Parathyroid adenoma (tissue), 2 donors: ENCODE measurements around the gene GABPB1.

ENCODE experiments used
- H2AFZ ChIP-seq: fragments of 300-600 bp; sonication (generic); one replicate; pipeline ENCODE4 v1.7.0; 2017; ENCODE audit warnings: antibody characterized with exemption, mild to moderate bottlenecking
- H3K27ac ChIP-seq: fragments of 300-600 bp; sonication (generic); one replicate; pipeline ENCODE4 v1.7.0; 2017
- H3K27me3 ChIP-seq: fragments of 300-600 bp; sonication (generic); one replicate; pipeline ENCODE4 v1.7.0; 2017; ENCODE audit warnings: low read length; ENCODE audit not compliant: control insufficient read depth, insufficient read depth
- H3K36me3 ChIP-seq: fragments of 300-600 bp; sonication (generic); one replicate; pipeline ENCODE4 v1.7.0; 2017; ENCODE audit warnings: low read length; ENCODE audit not compliant: control insufficient read depth, insufficient read depth
- H3K4me1 ChIP-seq: fragments of 300-600 bp; sonication (generic); one replicate; pipeline ENCODE4 v1.7.0; 2017; ENCODE audit warnings: control low read depth
- H3K4me2 ChIP-seq: fragments of 300-600 bp; sonication (generic); one replicate; pipeline ENCODE4 v1.7.0; 2017; ENCODE audit warnings: low read length
- H3K4me3 ChIP-seq: fragments of 300-600 bp; sonication (generic); one replicate; pipeline ENCODE4 v1.7.0; 2017; ENCODE audit warnings: low read depth, low read length
- H3K79me2 ChIP-seq: fragments of 300-600 bp; sonication (generic); one replicate; pipeline ENCODE4 v1.7.0; 2017; ENCODE audit warnings: control low read depth
- H3K9ac ChIP-seq: fragments of 300-600 bp; sonication (generic); one replicate; pipeline ENCODE4 v1.7.0; 2017; ENCODE audit warnings: mild to moderate bottlenecking
- H3K9me3 ChIP-seq: fragments of 300-600 bp; sonication (generic); one replicate; pipeline ENCODE4 v1.7.0; 2017; ENCODE audit warnings: low read length; ENCODE audit not compliant: control insufficient read depth
- TF ChIP-seq, protein P1 (sequence below): fragments of 300-600 bp; sonication (generic); IDR thresholded peaks from one replicate; pipeline ENCODE4 v1.7.0; 2017; ENCODE audit warnings: antibody characterized with exemption, mild to moderate bottlenecking
- donor health status: primary hyperparathyroidism.

Gene GABPB1

DNA sequence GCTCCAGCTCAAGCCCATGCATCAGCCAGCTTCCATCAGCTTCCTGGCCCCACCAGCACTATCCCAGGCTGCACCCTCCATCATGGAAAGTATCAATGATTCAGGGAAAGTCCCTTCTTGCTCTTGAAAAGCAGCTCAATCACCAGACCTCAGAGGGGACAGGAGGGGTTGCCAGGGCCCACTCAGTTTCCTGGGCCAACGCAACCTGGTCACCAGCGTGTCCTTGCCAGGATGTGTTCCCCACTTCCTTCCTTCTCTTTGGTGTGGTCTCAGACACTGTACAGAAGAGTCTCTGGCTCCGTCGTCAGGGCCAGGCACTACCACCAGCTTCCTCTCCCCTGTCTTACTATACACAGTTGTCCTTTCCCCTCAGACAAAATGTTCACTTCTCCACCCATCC is 92.5 kb downstream of the GABPB1 start:
- Histone ChIP-seq H3K27ac (no peak overlapping the region), H3K9ac (no peak overlapping the region), H3K9me3 (no peaks in the 10 kb centered on the region), H3K4me2 (no peak overlapping the region), H3K36me3 (no peaks in the 10 kb centered on the region), H3K4me1 (no peaks in the 10 kb centered on the region), H3K79me2 (no peaks in the 10 kb centered on the region), H3K4me3 (no peak overlapping the region), H2AFZ (no peak overlapping the region), H3K27me3 (no peaks in the 10 kb centered on the region)
- TF ChIP-seq, protein P1, sequence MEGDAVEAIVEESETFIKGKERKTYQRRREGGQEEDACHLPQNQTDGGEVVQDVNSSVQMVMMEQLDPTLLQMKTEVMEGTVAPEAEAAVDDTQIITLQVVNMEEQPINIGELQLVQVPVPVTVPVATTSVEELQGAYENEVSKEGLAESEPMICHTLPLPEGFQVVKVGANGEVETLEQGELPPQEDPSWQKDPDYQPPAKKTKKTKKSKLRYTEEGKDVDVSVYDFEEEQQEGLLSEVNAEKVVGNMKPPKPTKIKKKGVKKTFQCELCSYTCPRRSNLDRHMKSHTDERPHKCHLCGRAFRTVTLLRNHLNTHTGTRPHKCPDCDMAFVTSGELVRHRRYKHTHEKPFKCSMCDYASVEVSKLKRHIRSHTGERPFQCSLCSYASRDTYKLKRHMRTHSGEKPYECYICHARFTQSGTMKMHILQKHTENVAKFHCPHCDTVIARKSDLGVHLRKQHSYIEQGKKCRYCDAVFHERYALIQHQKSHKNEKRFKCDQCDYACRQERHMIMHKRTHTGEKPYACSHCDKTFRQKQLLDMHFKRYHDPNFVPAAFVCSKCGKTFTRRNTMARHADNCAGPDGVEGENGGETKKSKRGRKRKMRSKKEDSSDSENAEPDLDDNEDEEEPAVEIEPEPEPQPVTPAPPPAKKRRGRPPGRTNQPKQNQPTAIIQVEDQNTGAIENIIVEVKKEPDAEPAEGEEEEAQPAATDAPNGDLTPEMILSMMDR: no peak

DNA sequence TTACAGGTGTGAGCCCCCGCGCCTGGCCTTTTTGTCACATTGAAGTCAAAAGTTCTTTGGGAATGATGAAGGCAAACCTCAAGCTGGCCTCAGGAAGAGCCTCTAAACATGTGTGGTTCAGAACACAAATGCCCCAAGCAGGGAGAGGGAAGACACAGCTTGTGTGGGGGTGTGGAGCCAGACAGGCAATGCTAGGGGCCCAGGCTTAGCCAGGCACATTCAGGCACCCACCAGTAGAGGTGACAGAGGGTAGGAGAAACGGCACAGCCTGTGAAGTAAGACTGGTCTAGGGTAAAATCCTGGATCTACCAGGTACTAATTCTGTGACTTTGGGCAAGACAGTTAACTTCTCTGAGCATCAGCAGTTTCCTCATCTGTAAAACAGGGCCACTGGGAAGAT is 93.0 kb downstream of the GABPB1 start:
- H3K4me1 ChIP-seq: no peaks in the 10 kb centered on the region
- no peaks in the 10 kb centered on the region for H3K27me3 ChIP-seq
- no peaks in the 10 kb centered on the region for H3K79me2 ChIP-seq
- H3K9me3 ChIP-seq: no peaks in the 10 kb centered on the region
- no peak overlapping the region for H2AFZ ChIP-seq
- no peak overlapping the region for H3K27ac ChIP-seq
- H3K36me3 ChIP-seq: no peaks in the 10 kb centered on the region
- TF ChIP-seq, protein P1: no peak
- no peak overlapping the region for H3K9ac ChIP-seq
- H3K4me2 ChIP-seq: no peak overlapping the region
- H3K4me3 ChIP-seq: no peak overlapping the region

DNA sequence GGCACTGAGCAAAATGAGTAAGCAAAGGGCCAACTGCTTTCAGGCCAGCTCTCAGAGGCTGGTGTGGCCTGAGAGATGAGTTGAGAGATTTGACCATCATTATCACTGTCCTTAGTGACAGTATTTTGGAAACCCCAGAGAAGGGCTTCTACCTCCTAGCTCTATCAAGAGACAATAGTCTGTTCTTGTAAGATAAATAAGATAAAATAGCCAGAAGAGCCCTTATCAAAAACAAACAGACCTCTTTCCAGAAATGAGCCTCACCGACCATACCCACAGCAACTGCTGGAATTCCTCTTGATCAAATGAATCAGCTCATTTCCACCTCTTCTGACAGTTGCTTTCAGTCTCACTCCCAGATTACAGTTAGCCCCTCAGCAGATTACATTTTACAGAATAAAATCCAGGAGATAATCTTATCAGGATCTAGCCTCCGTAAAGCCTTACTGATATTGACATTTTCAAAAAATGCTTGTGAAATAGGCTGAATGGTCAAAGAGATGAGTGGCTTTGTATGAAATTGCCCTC is 94.0 kb downstream of the GABPB1 start:
- Histone ChIP-seq H3K27me3 (no peaks in the 10 kb centered on the region), H3K79me2 (no peaks in the 10 kb centered on the region), H3K4me2 (no peak overlapping the region), H3K36me3 (no peaks in the 10 kb centered on the region), H3K9me3 (no peaks in the 10 kb centered on the region), H3K9ac (no peak overlapping the region), H3K4me3 (no peak overlapping the region), H3K27ac (no peak overlapping the region), H3K4me1 (no peaks in the 10 kb centered on the region), H2AFZ (no peak overlapping the region)
- TF ChIP-seq, protein P1: no peak

DNA sequence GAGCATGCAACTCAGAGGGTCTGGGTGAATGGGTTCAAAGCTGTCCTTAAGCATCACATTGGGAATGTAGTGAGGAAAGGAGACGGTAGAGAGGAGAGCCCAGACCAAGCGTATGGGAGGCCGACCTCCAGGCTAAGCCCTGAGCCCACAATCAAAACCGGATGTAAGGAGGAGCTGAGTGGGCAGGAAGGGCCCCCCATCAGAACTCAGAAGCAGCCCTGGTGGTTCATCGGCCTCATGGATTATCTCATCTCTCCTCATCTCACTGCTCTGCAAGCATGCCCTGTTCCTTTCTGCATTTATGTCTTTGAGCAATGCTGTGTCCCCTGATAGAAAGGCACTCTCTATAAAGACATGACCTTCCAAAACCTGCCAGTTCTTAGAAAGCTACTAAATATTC is 95.7 kb downstream of the GABPB1 start:
- Histone ChIP-seq H3K79me2 (no peaks in the 10 kb centered on the region), H3K4me1 (no peaks in the 10 kb centered on the region), H3K36me3 (no peaks in the 10 kb centered on the region), H3K4me3 (no peak overlapping the region), H3K27me3 (no peaks in the 10 kb centered on the region), H3K4me2 (no peak overlapping the region), H3K9ac (no peak overlapping the region), H3K27ac (no peak overlapping the region), H2AFZ (no peak overlapping the region), H3K9me3 (no peaks in the 10 kb centered on the region)
- TF ChIP-seq, protein P1: no peak

DNA sequence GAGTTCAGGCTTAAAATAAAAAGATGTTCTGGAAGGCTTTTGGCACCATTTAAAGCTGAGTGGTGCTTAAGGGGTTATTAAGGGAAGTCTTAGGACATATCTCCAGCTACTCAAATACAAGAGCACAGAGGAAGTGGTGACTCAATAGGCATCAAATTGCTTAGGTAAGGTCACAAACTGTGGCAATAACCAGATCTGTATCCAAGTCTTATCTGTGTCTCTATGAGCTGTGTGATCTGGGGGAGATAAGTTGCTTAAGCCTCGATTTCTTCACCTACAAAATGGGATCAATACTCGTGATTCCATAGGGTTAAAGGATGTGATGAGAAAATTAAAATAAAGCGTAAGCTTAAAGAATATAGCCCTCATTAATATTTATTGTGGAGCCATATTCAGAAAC is 97.1 kb downstream of the GABPB1 start:
- no peak overlapping the region for H3K4me3 ChIP-seq
- no peaks in the 10 kb centered on the region for H3K36me3 ChIP-seq
- TF ChIP-seq, protein P1: no peak
- no peaks in the 10 kb centered on the region for H3K9me3 ChIP-seq
- H3K27ac ChIP-seq: no peak overlapping the region
- H3K27me3 ChIP-seq: no peaks in the 10 kb centered on the region
- no peaks in the 10 kb centered on the region for H3K79me2 ChIP-seq
- H3K4me1 ChIP-seq: no peaks in the 10 kb centered on the region
- H3K9ac ChIP-seq: no peak overlapping the region
- H2AFZ ChIP-seq: no peak overlapping the region
- no peak overlapping the region for H3K4me2 ChIP-seq
